ENCODE measurements around the gene HBA1. TPM values are rescaled to one million over a fixed set of nuclear protein-coding genes. Genes with fewer than 3 reads are reported as not detected.

HBA1 gene
- total RNA-seq, 1 experiment from 2014 or later, result not detected

Small RNA genes lying within 50 kb of the gene (small RNA-seq; reads per million reads assigned to genes)
- gene RF00019, result 0 reads per million in 2 experiments

Other genes starting within 250 kb of the HBA1 start
- gene POLR3K, start 123.1 kb upstream of the HBA1 start, total RNA-seq (2014; rRNA removed; shearing (Covaris generic)), result 5.3 and 7.0 TPM in 2 replicates
- 26.0 and 28.2 TPM in 2 replicates for gene SNRNP25, start 122.9 kb upstream of the HBA1 start, total RNA-seq (2014; rRNA removed; shearing (Covaris generic))
- 5.9 and 7.9 TPM in 2 replicates for gene RHBDF1, start 104.0 kb upstream of the HBA1 start, total RNA-seq (2014; rRNA removed; shearing (Covaris generic))
- gene MPG, start 98.5 kb upstream of the HBA1 start, total RNA-seq (2014; rRNA removed; shearing (Covaris generic)), result 57.3 and 70.9 TPM in 2 replicates
- 4.1 and 5.6 TPM in 2 replicates for gene NPRL3, start 38.0 kb upstream of the HBA1 start, total RNA-seq (2014; rRNA removed; shearing (Covaris generic))
- not detected in 2 replicates for gene HBZ, start 24.0 kb upstream of the HBA1 start, total RNA-seq (2014; rRNA removed; shearing (Covaris generic))
- gene HBM, start 10.7 kb upstream of the HBA1 start, total RNA-seq (2014; rRNA removed; shearing (Covaris generic)), result not detected in 2 replicates
- gene HBA2, start 3.8 kb upstream of the HBA1 start, total RNA-seq (2014; rRNA removed; shearing (Covaris generic)), result not detected in 2 replicates
- 2.2 and 2.5 TPM in 2 replicates for gene HBQ1, start 3.8 kb downstream of the HBA1 start, total RNA-seq (2014; rRNA removed; shearing (Covaris generic))
- gene LUC7L, start 52.8 kb downstream of the HBA1 start, total RNA-seq (2014; rRNA removed; shearing (Covaris generic)), result 28.2 and 31.4 TPM in 2 replicates
- 30.2 and 31.2 TPM in 2 replicates for gene FAM234A, start 58.1 kb downstream of the HBA1 start, total RNA-seq (2014; rRNA removed; shearing (Covaris generic))
- 0.35 and 0.74 TPM in 2 replicates for gene RGS11, start 99.3 kb downstream of the HBA1 start, total RNA-seq (2014; rRNA removed; shearing (Covaris generic))
- 3.5 and 4.1 TPM in 2 replicates for gene ARHGDIG, start 103.9 kb downstream of the HBA1 start, total RNA-seq (2014; rRNA removed; shearing (Covaris generic))
- 0.08 and 0.34 TPM in 2 replicates for gene PDIA2, start 106.5 kb downstream of the HBA1 start, total RNA-seq (2014; rRNA removed; shearing (Covaris generic))
- gene AXIN1, start 176.0 kb downstream of the HBA1 start, total RNA-seq (2014; rRNA removed; shearing (Covaris generic)), result 20.6 and 22.6 TPM in 2 replicates
- 78.0 and 105 TPM in 2 replicates for gene MRPL28, start 193.9 kb downstream of the HBA1 start, total RNA-seq (2014; rRNA removed; shearing (Covaris generic))
- 88.5 and 94.0 TPM in 2 replicates for gene PGAP6, start 205.3 kb downstream of the HBA1 start, total RNA-seq (2014; rRNA removed; shearing (Covaris generic))
- gene NME4, start 220.5 kb downstream of the HBA1 start, total RNA-seq (2014; rRNA removed; shearing (Covaris generic)), result 176 and 197 TPM in 2 replicates
- gene DECR2, start 225.2 kb downstream of the HBA1 start, total RNA-seq (2014; rRNA removed; shearing (Covaris generic)), result 11.9 and 12.5 TPM in 2 replicates
- gene RAB11FIP3, start 249.0 kb downstream of the HBA1 start, total RNA-seq (2014; rRNA removed; shearing (Covaris generic)), result 10.0 and 10.5 TPM in 2 replicates